DMS153 treated with DMSO at 0.1 percent for 48 hours (cell line): Measurements from ENCODE around the gene TTBK2.
"Not testable (repeated sequence)": the region's sequence is repeated elsewhere in the genome, so short reads cannot be mapped to it uniquely, and the experiment has no call there.

Source experiments
- DNase-seq: peaks from one replicate; lab custom pipeline; 2025; ENCODE audit not compliant: unreplicated experiment; lab: John Stamatoyannopoulos, UW

The TTBK2 gene

GRCh38 chr15:42826251-42826890 is 94.2 kb downstream of the TTBK2 start:
- no peak for DNase-seq

- DNase-seq = no peak
These were observed 95.0 kb downstream of the TTBK2 start for GRCh38 chr15:42825599-42825998.

- DNase-seq = no peak
These were observed 99.8 kb downstream of the TTBK2 start for GRCh38 chr15:42820811-42821210.

- DNase-seq = no peak
These were observed 100.8 kb downstream of the TTBK2 start for GRCh38 chr15:42819786-42820185.

- DNase-seq = no peak
These were observed 109.1 kb downstream of the TTBK2 start for GRCh38 chr15:42811433-42811832.

GRCh38 chr15:42808913-42809312 is 111.7 kb downstream of the TTBK2 start:
- DNase-seq = no peak

- no peak for DNase-seq
These were observed 115.3 kb downstream of the TTBK2 start for GRCh38 chr15:42805266-42805665.

- no peak for DNase-seq
These were observed 115.8 kb downstream of the TTBK2 start for GRCh38 chr15:42804739-42805138.

GRCh38 chr15:42803436-42803835 is 117.1 kb downstream of the TTBK2 start:
- DNase-seq = no peak

- DNase-seq = no peak
These were observed 118.4 kb downstream of the TTBK2 start for GRCh38 chr15:42802168-42802567.

GRCh38 chr15:42800731-42801474 is 119.7 kb downstream of the TTBK2 start:
- no peak for DNase-seq

- DNase-seq = no peak
These were observed 121.8 kb downstream of the TTBK2 start for GRCh38 chr15:42798802-42799201.

- DNase-seq = no peak
These were observed 123.4 kb downstream of the TTBK2 start for GRCh38 chr15:42796955-42797782.

GRCh38 chr15:42788725-42789124 is 131.9 kb downstream of the TTBK2 start:
- no peak for DNase-seq

GRCh38 chr15:42786978-42787377 is 133.6 kb downstream of the TTBK2 start:
- no peak for DNase-seq

- DNase-seq = no peak
These were observed 135.0 kb downstream of the TTBK2 start for GRCh38 chr15:42785569-42785968.

GRCh38 chr15:42784705-42785104 is 135.9 kb downstream of the TTBK2 start:
- DNase-seq = no peak

- DNase-seq = no peak
These were observed 137.9 kb downstream of the TTBK2 start for GRCh38 chr15:42782716-42783115.

- no peak for DNase-seq
These were observed 145.2 kb downstream of the TTBK2 start for GRCh38 chr15:42775416-42775815.

GRCh38 chr15:42772901-42773300 is 147.7 kb downstream of the TTBK2 start:
- DNase-seq = no peak

- no peak for DNase-seq
These were observed 148.4 kb downstream of the TTBK2 start for GRCh38 chr15:42772144-42772543.

- not testable (repeated sequence) for DNase-seq
These were observed 154.5 kb downstream of the TTBK2 start for GRCh38 chr15:42766109-42766508.
